Activated T-helper 17 cell treated with anti-CD3 and anti-CD28 coated beads, Interleukin-2, amount 50 U/mL, for 72 hours (primary cell): ENCODE data around the gene SLCO3A1. TPM values are rescaled to one million over a fixed set of nuclear protein-coding genes. Genes with fewer than 3 reads are reported as not detected.

Experiments used
- ATAC-seq: fragments of 150-1000 bp; cut with Tn5 transposase; replicated peaks from 2 replicates; pipeline ENCODE4 v1.10.0; 2021; ENCODE audit warnings: mild to moderate bottlenecking, moderate library complexity
- H3K27ac Mint-ChIP-seq: one replicate; pipeline ENCODE4 v1.8.0; 2022; ENCODE audit warnings: mixed read lengths
- H3K27me3 Mint-ChIP-seq: one replicate; pipeline ENCODE4 v1.8.0; 2022; ENCODE audit warnings: mixed read lengths
- H3K36me3 Mint-ChIP-seq: one replicate; pipeline ENCODE4 v1.8.0; 2022; ENCODE audit warnings: low read depth, mild to moderate bottlenecking, mixed read lengths
- H3K4me1 Mint-ChIP-seq: one replicate; pipeline ENCODE4 v1.8.0; 2022; ENCODE audit warnings: mixed read lengths
- H3K4me3 Mint-ChIP-seq: one replicate; pipeline ENCODE4 v1.8.0; 2022; ENCODE audit warnings: mild to moderate bottlenecking, mixed read lengths
- H3K9me3 Mint-ChIP-seq: one replicate; pipeline ENCODE4 v1.8.0; 2022; ENCODE audit warnings: mixed read lengths
- total RNA-seq, 2 donors: library from RNA; stranded (reverse); gene quantifications; one replicate each; pipeline ENCODE4 v1.2.3, GENCODE V29; 2022

The SLCO3A1 gene
- total RNA-seq, 2 donors from 2014 or later: 7.0 to 11.0 TPM

- H3K4me1 Mint-ChIP-seq: peaks cover 29% of the 10 kb centered on the region
- H3K27ac Mint-ChIP-seq: no peak overlapping the region
- H3K4me3 Mint-ChIP-seq: no peak overlapping the region
- no peaks in the 10 kb centered on the region for H3K27me3 Mint-ChIP-seq
- no peaks in the 10 kb centered on the region for H3K9me3 Mint-ChIP-seq
- no peaks in the 10 kb centered on the region for H3K36me3 Mint-ChIP-seq
- ATAC-seq: no peak
Observed at GRCh38 chr15:92021792-92022191, 168.3 kb downstream of the SLCO3A1 start.

GRCh38 chr15:92023965-92024364 lies 170.5 kb downstream of the SLCO3A1 start:
- ATAC-seq: no peak
- H3K9me3 Mint-ChIP-seq: no peaks in the 10 kb centered on the region
- no peak overlapping the region for H3K27ac Mint-ChIP-seq
- no peaks in the 10 kb centered on the region for H3K27me3 Mint-ChIP-seq
- H3K36me3 Mint-ChIP-seq: no peaks in the 10 kb centered on the region
- H3K4me3 Mint-ChIP-seq: no peak overlapping the region
- H3K4me1 Mint-ChIP-seq: peaks cover 15% of the 10 kb centered on the region

- no peak overlapping the region for H3K4me3 Mint-ChIP-seq
- ATAC-seq: no peak
Observed at GRCh38 chr15:92025706-92026270, 172.3 kb downstream of the SLCO3A1 start.

GRCh38 chr15:92028389-92028724 lies 174.8 kb downstream of the SLCO3A1 start:
- H3K36me3 Mint-ChIP-seq: no peaks in the 10 kb centered on the region
- no peak overlapping the region for H3K27ac Mint-ChIP-seq
- no peaks in the 10 kb centered on the region for H3K27me3 Mint-ChIP-seq
- no peaks in the 10 kb centered on the region for H3K9me3 Mint-ChIP-seq
- no peak overlapping the region for H3K4me3 Mint-ChIP-seq
- no peak for ATAC-seq
- H3K4me1 Mint-ChIP-seq: peaks cover 9% of the 10 kb centered on the region

More at GRCh38 chr15:92025706-92026270, 172.3 kb downstream of the SLCO3A1 start:
- no peak overlapping the region for H3K27ac Mint-ChIP-seq
- no peaks in the 10 kb centered on the region for H3K36me3 Mint-ChIP-seq
- peaks cover 10% of the 10 kb centered on the region for H3K4me1 Mint-ChIP-seq
- no peaks in the 10 kb centered on the region for H3K9me3 Mint-ChIP-seq
- H3K27me3 Mint-ChIP-seq: no peaks in the 10 kb centered on the region

GRCh38 chr15:92029767-92030166 lies 176.3 kb downstream of the SLCO3A1 start:
- Mint-ChIP-seq H3K27ac (no peak overlapping the region), H3K4me3 (no peak overlapping the region), H3K9me3 (no peaks in the 10 kb centered on the region), H3K27me3 (no peaks in the 10 kb centered on the region), H3K36me3 (no peaks in the 10 kb centered on the region), H3K4me1 (peaks cover 9% of the 10 kb centered on the region)
- ATAC-seq: no peak

GRCh38 chr15:92033314-92033713 lies 179.8 kb downstream of the SLCO3A1 start:
- no peaks in the 10 kb centered on the region for H3K9me3 Mint-ChIP-seq
- no peak overlapping the region for H3K4me3 Mint-ChIP-seq
- H3K36me3 Mint-ChIP-seq: no peaks in the 10 kb centered on the region
- no peak for ATAC-seq
- H3K4me1 Mint-ChIP-seq: peaks cover 9% of the 10 kb centered on the region
- H3K27me3 Mint-ChIP-seq: no peaks in the 10 kb centered on the region
- H3K27ac Mint-ChIP-seq: no peak overlapping the region

GRCh38 chr15:92033723-92034122 lies 180.2 kb downstream of the SLCO3A1 start:
- Mint-ChIP-seq H3K4me3 (no peak overlapping the region), H3K36me3 (no peaks in the 10 kb centered on the region)

GRCh38 chr15:92034227-92034626 lies 180.7 kb downstream of the SLCO3A1 start:
- Mint-ChIP-seq H3K9me3 (no peaks in the 10 kb centered on the region), H3K27me3 (no peaks in the 10 kb centered on the region), H3K4me3 (no peak overlapping the region), H3K36me3 (no peaks in the 10 kb centered on the region), H3K27ac (no peak overlapping the region), H3K4me1 (peaks cover 9% of the 10 kb centered on the region)
- no peak for ATAC-seq

More at GRCh38 chr15:92033723-92034122, 180.2 kb downstream of the SLCO3A1 start:
- H3K9me3 Mint-ChIP-seq: no peaks in the 10 kb centered on the region
- no peak overlapping the region for H3K27ac Mint-ChIP-seq
- no peak for ATAC-seq
- no peaks in the 10 kb centered on the region for H3K27me3 Mint-ChIP-seq
- peaks cover 9% of the 10 kb centered on the region for H3K4me1 Mint-ChIP-seq

GRCh38 chr15:92035551-92035950 lies 182.0 kb downstream of the SLCO3A1 start:
- Mint-ChIP-seq H3K4me3 (no peak overlapping the region), H3K27ac (no peak overlapping the region), H3K9me3 (no peaks in the 10 kb centered on the region), H3K27me3 (no peaks in the 10 kb centered on the region), H3K4me1 (peaks cover 9% of the 10 kb centered on the region), H3K36me3 (no peaks in the 10 kb centered on the region)
- no peak for ATAC-seq

- Mint-ChIP-seq H3K4me3 (no peak overlapping the region), H3K27me3 (no peaks in the 10 kb centered on the region), H3K9me3 (no peaks in the 10 kb centered on the region), H3K36me3 (no peaks in the 10 kb centered on the region), H3K27ac (no peak overlapping the region), H3K4me1 (peaks cover 12% of the 10 kb centered on the region)
- no peak for ATAC-seq
Observed at GRCh38 chr15:92035961-92036360, 182.5 kb downstream of the SLCO3A1 start.

- no peaks in the 10 kb centered on the region for H3K9me3 Mint-ChIP-seq
- no peak overlapping the region for H3K4me3 Mint-ChIP-seq
- peaks cover 15% of the 10 kb centered on the region for H3K4me1 Mint-ChIP-seq
- H3K27ac Mint-ChIP-seq: no peak overlapping the region
- no peaks in the 10 kb centered on the region for H3K27me3 Mint-ChIP-seq
- H3K36me3 Mint-ChIP-seq: no peaks in the 10 kb centered on the region
- ATAC-seq: no peak
Observed at GRCh38 chr15:92037491-92037890, 184.0 kb downstream of the SLCO3A1 start.

- Mint-ChIP-seq H3K4me3 (no peak overlapping the region), H3K27ac (no peak overlapping the region), H3K4me1 (peaks cover 34% of the 10 kb centered on the region), H3K27me3 (no peaks in the 10 kb centered on the region), H3K9me3 (no peaks in the 10 kb centered on the region), H3K36me3 (no peaks in the 10 kb centered on the region)
- no peak for ATAC-seq
Observed at GRCh38 chr15:92040350-92040749, 186.8 kb downstream of the SLCO3A1 start.

- Mint-ChIP-seq H3K4me1 (peaks cover 34% of the 10 kb centered on the region), H3K27me3 (no peaks in the 10 kb centered on the region), H3K9me3 (no peaks in the 10 kb centered on the region), H3K36me3 (no peaks in the 10 kb centered on the region), H3K27ac (no peak overlapping the region), H3K4me3 (no peak overlapping the region)
- no peak for ATAC-seq
Observed at GRCh38 chr15:92041371-92041770, 187.9 kb downstream of the SLCO3A1 start.

- Mint-ChIP-seq H3K27me3 (no peaks in the 10 kb centered on the region), H3K27ac (no peak overlapping the region), H3K4me1 (peaks cover 39% of the 10 kb centered on the region), H3K4me3 (no peak overlapping the region), H3K36me3 (no peaks in the 10 kb centered on the region), H3K9me3 (no peaks in the 10 kb centered on the region)
- peak; percentile 43 for ATAC-seq
Observed at GRCh38 chr15:92043283-92043682, 189.8 kb downstream of the SLCO3A1 start.

- H3K9me3 Mint-ChIP-seq: no peaks in the 10 kb centered on the region
- H3K4me1 Mint-ChIP-seq: peaks cover 39% of the 10 kb centered on the region
- ATAC-seq: no peak
- peak overlapping the region; percentile 66 for H3K27ac Mint-ChIP-seq
- H3K4me3 Mint-ChIP-seq: no peak overlapping the region
- H3K27me3 Mint-ChIP-seq: no peaks in the 10 kb centered on the region
- H3K36me3 Mint-ChIP-seq: no peaks in the 10 kb centered on the region
Observed at GRCh38 chr15:92044203-92044909, 190.8 kb downstream of the SLCO3A1 start.
